LNCaP clone FGC (cell line): ENCODE measurements around the gene ACBD6.

ENCODE experiments used
- DNase-seq: peaks from one replicate; pipeline ENCODE4 v3.0.0-alpha.2; 2011; ENCODE audit warnings: low read depth
- H3K4me3 ChIP-seq: 2 replicates; pipeline ENCODE4 v1.5.1; 2011; ENCODE audit warnings: mild to moderate bottlenecking, low read depth, low read length, control low read depth
- TF ChIP-seq, protein P1 (sequence below): IDR thresholded peaks from 2 replicates; pipeline ENCODE4 v1.5.1; 2012; ENCODE audit warnings: mild to moderate bottlenecking; ENCODE audit not compliant: control insufficient read depth, insufficient read depth; ENCODE audit errors: extremely low read depth

The ACBD6 gene

DNA sequence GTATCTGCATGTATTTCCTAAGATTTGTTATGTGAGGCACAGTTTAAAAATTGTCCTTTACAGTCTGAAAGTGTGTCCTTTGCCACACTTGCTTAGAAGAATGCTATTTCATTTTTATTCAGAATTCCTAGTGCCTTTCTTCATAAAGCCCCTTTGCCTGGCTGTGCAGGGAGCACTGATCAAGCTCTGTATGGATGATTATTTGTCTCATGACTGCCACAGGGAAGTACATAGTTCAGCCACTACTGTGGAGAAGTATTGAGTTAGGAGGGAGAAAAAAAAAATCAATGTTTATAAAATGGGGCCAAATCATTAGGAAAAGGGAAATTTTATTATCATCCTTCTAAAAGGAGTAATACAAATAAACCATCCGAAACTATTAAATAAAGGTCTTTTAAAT is 220.9 kb downstream of the ACBD6 start:
- DNase-seq, result no peak
- no peak overlapping the region for H3K4me3 ChIP-seq
- TF ChIP-seq, protein P1, sequence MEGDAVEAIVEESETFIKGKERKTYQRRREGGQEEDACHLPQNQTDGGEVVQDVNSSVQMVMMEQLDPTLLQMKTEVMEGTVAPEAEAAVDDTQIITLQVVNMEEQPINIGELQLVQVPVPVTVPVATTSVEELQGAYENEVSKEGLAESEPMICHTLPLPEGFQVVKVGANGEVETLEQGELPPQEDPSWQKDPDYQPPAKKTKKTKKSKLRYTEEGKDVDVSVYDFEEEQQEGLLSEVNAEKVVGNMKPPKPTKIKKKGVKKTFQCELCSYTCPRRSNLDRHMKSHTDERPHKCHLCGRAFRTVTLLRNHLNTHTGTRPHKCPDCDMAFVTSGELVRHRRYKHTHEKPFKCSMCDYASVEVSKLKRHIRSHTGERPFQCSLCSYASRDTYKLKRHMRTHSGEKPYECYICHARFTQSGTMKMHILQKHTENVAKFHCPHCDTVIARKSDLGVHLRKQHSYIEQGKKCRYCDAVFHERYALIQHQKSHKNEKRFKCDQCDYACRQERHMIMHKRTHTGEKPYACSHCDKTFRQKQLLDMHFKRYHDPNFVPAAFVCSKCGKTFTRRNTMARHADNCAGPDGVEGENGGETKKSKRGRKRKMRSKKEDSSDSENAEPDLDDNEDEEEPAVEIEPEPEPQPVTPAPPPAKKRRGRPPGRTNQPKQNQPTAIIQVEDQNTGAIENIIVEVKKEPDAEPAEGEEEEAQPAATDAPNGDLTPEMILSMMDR, result no peak

DNA sequence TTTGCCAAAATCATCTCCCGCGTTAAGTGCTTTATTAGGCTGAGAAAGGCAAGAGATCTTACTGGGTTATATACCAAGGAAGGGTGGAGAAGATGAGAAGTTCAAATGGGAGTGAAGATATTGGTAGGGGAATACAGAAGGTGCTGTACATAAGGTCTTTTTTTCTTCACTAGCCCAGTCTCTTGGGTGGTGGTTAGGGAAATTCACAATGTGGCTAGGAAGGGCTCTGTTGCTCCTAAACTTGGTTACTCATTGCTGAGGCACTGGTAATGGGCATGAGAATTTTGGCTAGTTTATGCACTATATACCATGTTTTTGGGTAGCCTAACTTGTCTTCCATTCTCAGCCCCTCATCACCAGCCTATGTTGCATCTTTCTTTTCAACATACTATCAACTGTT is 221.8 kb downstream of the ACBD6 start:
- H3K4me3 ChIP-seq, result no peak overlapping the region
- DNase-seq, result no peak
- TF ChIP-seq, protein P1, result no peak

DNA sequence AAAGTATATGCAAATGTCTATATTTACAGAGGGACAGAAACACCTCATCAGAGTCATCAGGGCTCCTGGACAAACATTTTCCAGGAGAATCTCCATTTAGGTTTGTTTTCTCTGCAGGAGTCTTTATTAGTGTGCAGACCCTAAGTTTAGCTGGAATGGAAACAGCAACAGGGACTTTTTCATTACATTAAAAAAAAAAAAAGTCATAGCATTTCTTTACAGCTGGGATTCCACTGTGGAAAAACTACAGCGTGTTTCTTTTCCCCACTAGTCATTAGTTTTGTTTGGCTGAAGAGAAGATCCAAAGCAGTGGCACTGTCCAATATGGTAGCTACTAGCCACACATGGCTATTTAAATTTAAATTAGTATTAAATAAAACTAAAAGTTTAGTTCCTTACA is 222.7 kb downstream of the ACBD6 start:
- no peak overlapping the region for H3K4me3 ChIP-seq
- TF ChIP-seq, protein P1, result no peak
- DNase-seq, result no peak

DNA sequence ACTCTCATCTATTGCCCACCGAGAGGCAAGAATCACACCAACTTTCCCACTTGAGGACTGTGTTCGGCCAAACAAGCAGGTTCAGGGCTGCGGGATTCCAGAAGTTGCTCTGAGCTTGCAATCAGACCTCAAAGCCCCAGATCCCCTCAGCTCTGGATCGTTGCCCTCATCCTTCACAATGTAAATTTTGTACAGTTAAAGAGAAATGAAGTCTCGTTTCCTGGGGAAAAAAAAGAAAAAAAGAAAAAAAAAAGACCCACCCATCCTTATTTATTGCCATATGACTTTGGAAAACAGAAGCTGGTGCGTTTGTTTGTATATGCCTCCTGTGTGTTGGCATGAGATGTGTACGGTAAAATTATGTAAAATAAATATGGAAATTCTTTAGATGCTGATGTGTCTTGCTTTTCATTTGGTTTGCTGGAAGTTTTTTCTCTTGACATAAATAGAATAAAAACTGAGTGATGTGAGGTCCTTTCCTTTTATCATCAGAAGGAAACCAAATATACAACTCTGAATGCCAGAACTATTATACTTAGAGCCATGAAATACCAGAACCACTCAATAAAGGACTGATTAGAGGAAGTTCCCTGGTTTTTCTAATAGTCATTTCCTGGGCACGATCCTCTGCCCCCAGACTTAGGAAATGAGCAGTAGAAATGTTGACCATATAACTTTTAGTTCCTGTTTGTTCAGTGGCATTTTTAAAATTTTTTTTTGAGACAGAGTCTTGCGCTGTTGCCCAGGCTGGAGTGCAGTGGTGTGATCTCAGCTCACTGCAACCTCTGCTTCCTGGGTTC is 223.6 kb downstream of the ACBD6 start:
- TF ChIP-seq, protein P1, result no peak
- DNase-seq, result no peak

DNA sequence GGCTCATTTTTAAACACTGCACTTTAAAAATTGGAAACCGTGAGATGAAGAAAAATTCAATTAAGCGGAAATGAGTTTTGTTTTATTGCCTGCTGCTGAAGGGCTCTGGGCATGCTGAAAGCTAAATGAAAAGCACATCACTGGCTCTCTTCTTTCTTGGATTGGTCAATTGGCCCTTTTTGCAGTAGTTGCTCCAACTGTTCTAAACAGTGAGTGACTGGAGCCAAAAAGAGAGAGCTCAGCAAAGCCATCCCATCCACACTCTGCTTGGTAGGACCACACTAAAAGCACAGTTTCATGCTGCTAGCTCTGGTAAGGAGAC is 224.2 kb downstream of the ACBD6 start:
- H3K4me3 ChIP-seq, result no peak overlapping the region
- DNase-seq, result no peak
- TF ChIP-seq, protein P1, result no peak

More for the DNA sequence above, 223.6 kb downstream of the ACBD6 start:
- H3K4me3 ChIP-seq, result no peak overlapping the region

DNA sequence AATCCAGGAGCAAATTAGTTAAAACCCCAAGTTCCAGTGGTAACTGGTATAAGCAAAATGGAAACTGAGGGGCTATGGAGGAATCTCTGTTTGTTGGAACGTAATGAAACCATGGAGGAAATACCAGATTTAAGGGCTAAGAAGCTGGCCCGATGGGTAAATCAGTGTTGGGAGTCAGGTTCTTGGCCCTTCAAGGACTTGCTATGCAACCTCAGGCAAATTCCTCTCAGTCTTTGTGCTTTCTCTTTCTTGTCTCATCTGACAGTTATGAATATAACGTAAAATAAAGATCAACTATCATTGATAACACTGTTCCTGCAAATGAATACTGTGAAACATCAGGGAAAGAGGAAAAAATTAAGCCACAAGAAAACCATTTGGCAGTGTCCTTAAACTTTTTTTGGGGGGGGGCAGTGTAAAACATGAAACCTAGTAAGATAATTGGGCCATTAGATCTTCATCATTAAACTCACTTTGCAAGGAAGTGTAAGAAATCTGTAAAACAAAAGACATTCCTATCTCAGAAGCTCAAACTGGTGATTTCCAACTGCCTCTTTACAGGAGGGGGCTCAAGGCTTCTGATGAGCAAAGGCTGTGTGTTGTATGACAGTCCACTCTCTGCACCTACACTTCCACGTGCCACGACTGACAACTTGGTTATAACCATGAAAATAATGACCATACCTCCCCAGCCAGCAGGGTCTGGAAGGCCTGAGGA is 224.7 kb downstream of the ACBD6 start:
- H3K4me3 ChIP-seq, result no peak overlapping the region
- no peak for DNase-seq
- TF ChIP-seq, protein P1, result no peak
